HEK293 (cell line): ENCODE results near the gene MAPT.

Source experiments
- CTCF ChIA-PET: fragments of 350-600 bp; formaldehyde crosslinking; extraction: SDS; loops from one replicate; lab custom pipeline; 2021; ENCODE audit warnings: antibody characterized with exemption; lab: Yijun Ruan, JAX
- POLR2A ChIA-PET: fragments of 300-600 bp; formaldehyde crosslinking; extraction: SDS; loops from one replicate; lab custom pipeline; 2020; ENCODE audit warnings: antibody characterized with exemption, inconsistent platforms; lab: Yijun Ruan, JAX
- H3K27ac ChIP-seq: fragments of 200-500 bp; sonication (Bioruptor generic); 2 replicates; pipeline ENCODE4 v1.5.1; 2014; ENCODE audit warnings: low read depth, low read length, control low read depth, inconsistent platforms; ENCODE audit errors: extremely low read depth
- H3K36me3 ChIP-seq, 2 experiments: fragments of 200-500 bp in 1 of 2; sonication (Bioruptor generic) in 1 of 2; 1 replicate in 1 of 2; 2 replicates in 1 of 2; pipeline ENCODE4 v1.5.1; 2014 to 2017; ENCODE audit warnings: inconsistent platforms in 2 of 2, low read length in 2 of 2; ENCODE audit not compliant: control insufficient read depth in 2 of 2, insufficient read depth in 1 of 2
- H3K4me1 ChIP-seq: fragments of 200-500 bp; sonication (Bioruptor generic); 2 replicates; pipeline ENCODE4 v1.5.1; 2014; ENCODE audit warnings: mild to moderate bottlenecking, low read length, inconsistent platforms; ENCODE audit not compliant: control insufficient read depth, insufficient read depth
- H3K4me3 ChIP-seq: 2 replicates; pipeline ENCODE4 v1.5.1; 2011; ENCODE audit warnings: low read depth, mild to moderate bottlenecking, control low read depth, low read length, moderate library complexity
- H3K9me3 ChIP-seq: fragments of 200-500 bp; sonication (Bioruptor generic); 2 replicates; pipeline ENCODE4 v1.5.1; 2014; ENCODE audit warnings: low read depth, low read length, inconsistent platforms; ENCODE audit not compliant: control insufficient read depth, insufficient read depth
- EGR2 ChIP-seq: fragments of 450-650 bp; formaldehyde crosslinking; IDR thresholded peaks from 2 replicates; pipeline ENCODE4 v1.5.1; 2016; ENCODE audit warnings: low read depth, missing biosample characterization, missing genetic modification characterization
- GLI2 ChIP-seq: fragments of 450-650 bp; formaldehyde crosslinking; IDR thresholded peaks from 2 replicates; pipeline ENCODE4; 2017; ENCODE audit warnings: missing biosample characterization, missing genetic modification characterization, low read depth, borderline replicate concordance
- PBX3 ChIP-seq: sonication (generic); formaldehyde crosslinking; IDR thresholded peaks from 2 replicates; pipeline ENCODE4 v1.8.1; 2022; ENCODE audit warnings: mild to moderate bottlenecking, moderate library complexity, missing genetic modification reagents
- SP2 ChIP-seq: fragments of 450-650 bp; formaldehyde crosslinking; IDR thresholded peaks from 2 replicates; pipeline ENCODE4 v1.5.1; 2016; ENCODE audit warnings: missing biosample characterization, missing genetic modification characterization
- SP7 ChIP-seq: fragments of 450-650 bp; formaldehyde crosslinking; IDR thresholded peaks from 2 replicates; pipeline ENCODE4 v1.5.1; 2016; ENCODE audit warnings: missing biosample characterization, missing genetic modification characterization
- TCF7L2 ChIP-seq: IDR thresholded peaks from 2 replicates; pipeline ENCODE4 v1.6.1; 2011; ENCODE audit warnings: low read depth, mild to moderate bottlenecking, inconsistent platforms, low read length, moderate library complexity, borderline replicate concordance
- TRIM28 ChIP-seq: IDR thresholded peaks from 2 replicates; pipeline ENCODE4 v1.6.1; 2011; ENCODE audit warnings: low read length, control low read depth, borderline replicate concordance
- ZBTB20 ChIP-seq: fragments of 450-650 bp; formaldehyde crosslinking; IDR thresholded peaks from 2 replicates; pipeline ENCODE4 v1.5.1; 2016; ENCODE audit warnings: missing biosample characterization, missing genetic modification characterization
- ZFP41 ChIP-seq: fragments of 450-650 bp; formaldehyde crosslinking; IDR thresholded peaks from 2 replicates; pipeline ENCODE4 v1.5.1; 2016; ENCODE audit warnings: missing biosample characterization, missing genetic modification characterization, borderline replicate concordance
- ZIC2 ChIP-seq: fragments of 450-650 bp; formaldehyde crosslinking; IDR thresholded peaks from 2 replicates; pipeline ENCODE4 v1.5.1; 2016; ENCODE audit warnings: missing biosample characterization, missing genetic modification characterization
- ZNF114 ChIP-seq: fragments of 450-650 bp; formaldehyde crosslinking; IDR thresholded peaks from 2 replicates; pipeline ENCODE4 v1.5.0; 2017; ENCODE audit warnings: missing biosample characterization, missing genetic modification characterization
- ZNF133 ChIP-seq: fragments of 450-650 bp; formaldehyde crosslinking; IDR thresholded peaks from 2 replicates; pipeline ENCODE4 v1.5.1; 2016; ENCODE audit warnings: missing biosample characterization, missing genetic modification characterization
- ZNF140 ChIP-seq: fragments of 450-650 bp; formaldehyde crosslinking; IDR thresholded peaks from 2 replicates; pipeline ENCODE4 v1.5.1; 2016; ENCODE audit warnings: missing biosample characterization, missing genetic modification characterization
- ZNF202 ChIP-seq: fragments of 450-650 bp; formaldehyde crosslinking; IDR thresholded peaks from 2 replicates; pipeline ENCODE4 v1.5.1; 2016; ENCODE audit warnings: missing biosample characterization, missing genetic modification characterization, borderline replicate concordance
- ZNF214 ChIP-seq: fragments of 450-650 bp; formaldehyde crosslinking; IDR thresholded peaks from 2 replicates; pipeline ENCODE4 v1.5.1; 2017; ENCODE audit warnings: missing biosample characterization, mild to moderate bottlenecking, missing genetic modification characterization, borderline replicate concordance
- ZNF223 ChIP-seq: fragments of 450-650 bp; formaldehyde crosslinking; IDR thresholded peaks from 2 replicates; pipeline ENCODE4 v1.5.1; 2016; ENCODE audit warnings: missing biosample characterization, missing genetic modification characterization
- ZNF292 ChIP-seq: fragments of 450-650 bp; formaldehyde crosslinking; IDR thresholded peaks from 2 replicates; pipeline ENCODE4 v1.5.1; 2016; ENCODE audit warnings: low read depth, missing biosample characterization, missing genetic modification characterization, borderline replicate concordance
- ZNF362 ChIP-seq: fragments of 450-650 bp; formaldehyde crosslinking; IDR thresholded peaks from 2 replicates; pipeline ENCODE4 v1.5.1; 2016; ENCODE audit warnings: missing biosample characterization, missing genetic modification characterization
- ZNF366 ChIP-seq: fragments of 450-650 bp; formaldehyde crosslinking; conservative IDR thresholded peaks from 2 replicates; pipeline ENCODE4 v1.5.1; 2016; ENCODE audit warnings: missing biosample characterization, missing genetic modification characterization
- ZNF654 ChIP-seq: fragments of 450-650 bp; formaldehyde crosslinking; IDR thresholded peaks from 2 replicates; pipeline ENCODE4 v1.5.1; 2016; ENCODE audit warnings: low read depth, missing biosample characterization, missing genetic modification characterization
- ZNF658 ChIP-seq: fragments of 450-650 bp; formaldehyde crosslinking; IDR thresholded peaks from 2 replicates; pipeline ENCODE4; 2016; ENCODE audit warnings: missing biosample characterization, missing genetic modification characterization
- ZNF768 ChIP-seq: fragments of 450-650 bp; formaldehyde crosslinking; IDR thresholded peaks from 2 replicates; pipeline ENCODE4 v1.5.1; 2018; ENCODE audit warnings: missing biosample characterization, mild to moderate bottlenecking, missing genetic modification characterization
- ZNF843 ChIP-seq: fragments of 450-650 bp; formaldehyde crosslinking; IDR thresholded peaks from 2 replicates; pipeline ENCODE4 v1.5.1; 2016; ENCODE audit warnings: missing biosample characterization, missing genetic modification characterization
- ZSCAN5A ChIP-seq: fragments of 450-650 bp; formaldehyde crosslinking; IDR thresholded peaks from 2 replicates; pipeline ENCODE4 v1.5.1; 2016; ENCODE audit warnings: missing biosample characterization, missing genetic modification characterization

MAPT gene

GRCh38 chr17:45848868-45849535 lies 45.4 kb upstream of the MAPT start:
- no peak overlapping the region for H3K27ac ChIP-seq
- no peaks in the 10 kb centered on the region for H3K4me1 ChIP-seq
- TF ChIP-seq ZSCAN5A (tag by site-specific recombination) (no peak), ZNF133 (tag by site-specific recombination) (no peak), ZNF223 (tag by site-specific recombination) (no peak), ZNF202 (tag by site-specific recombination) (no peak), ZNF654 (no peak), SP7 (tag by site-specific recombination) (no peak), ZNF214 (tag by site-specific recombination) (no peak), SP2 (tag by site-specific recombination) (no peak), ZNF366 (no peak), ZNF362 (tag by site-specific recombination) (no peak)
- H3K4me3 ChIP-seq, result no peak overlapping the region
- ChIA-PET POLR2A (no interaction called here), CTCF (interaction anchor here (0.7 to 1.5 kb wide), 4 partner anchors 66 to 572 kb away, joined by 3 to 8 read pairs (median 3); no protein-coding TSS in a partner anchor)
- no peaks in the 10 kb centered on the region for H3K36me3 ChIP-seq
- no peaks in the 10 kb centered on the region for H3K9me3 ChIP-seq

GRCh38 chr17:45849536-45849990 lies 44.8 kb upstream of the MAPT start:
- Histone ChIP-seq H3K27ac (no peak overlapping the region), H3K4me1 (no peaks in the 10 kb centered on the region), H3K9me3 (no peaks in the 10 kb centered on the region), H3K4me3 (no peak overlapping the region), H3K36me3 (no peaks in the 10 kb centered on the region)
- TF ChIP-seq GLI2 (no peak), ZIC2 (tag by site-specific recombination) (no peak), TRIM28 (no peak), ZNF658 (tag by site-specific recombination) (no peak), ZNF768 (tag by site-specific recombination) (no peak), PBX3 (CRISPR knock-in tag) (no peak), EGR2 (tag by site-specific recombination) (no peak), TCF7L2 (no peak), ZNF140 (tag by site-specific recombination) (no peak), ZBTB20 (tag by site-specific recombination) (no peak), ZNF114 (tag by site-specific recombination) (no peak), ZFP41 (tag by site-specific recombination) (no peak), ZNF292 (tag by site-specific recombination) (no peak), ZNF843 (no peak)
- ChIA-PET CTCF (interaction anchor here (0.6 to 1.5 kb wide), 6 partner anchors 12 to 209 kb away, joined by 3 to 8 read pairs (median 4); no protein-coding TSS in a partner anchor), POLR2A (no interaction called here)
